HCT116 (cell line): ENCODE results near the gene MAP4K2. TPM values are rescaled to one million over a fixed set of nuclear protein-coding genes. Genes with fewer than 3 reads are reported as not detected.

Experiments
- ATAC-seq: fragments of 200-7000 bp; cut with Tn5 transposase; 2 replicates; pipeline ENCODE4 v1.9.1; 2020; ENCODE audit warnings: mild to moderate bottlenecking, moderate library complexity
- BruUV-seq: library from RNA; stranded (reverse); fragments of 400-500 nt; replicated peaks from 2 replicates; lab custom pipeline; 2021; lab: Mats Ljungman, UMichigan
- CTCF ChIA-PET: fragments of 300-600 bp; sonication (Branson Sonifier 250); formaldehyde crosslinking; loops from one replicate; lab custom pipeline; 2021; ENCODE audit warnings: antibody characterized with exemption; lab: Charles Lee
- POLR2A ChIA-PET: fragments of 300-600, 350-600 bp; sonication (Branson Sonifier 250); formaldehyde crosslinking; loops from one replicate; lab custom pipeline; 2021; ENCODE audit warnings: antibody characterized with exemption; lab: Charles Lee
- RAD21 ChIA-PET, 2 experiments: fragments of 300-600 bp; sonication (Branson Sonifier 250); formaldehyde crosslinking; loops; one replicate each; lab custom pipeline; 2023; ENCODE audit warnings: low total read pairs in 2 of 2; ENCODE audit not compliant: uncharacterized antibody in 2 of 2, unreplicated experiment in 2 of 2, low non-redundant PET in 1 of 2; lab: Charles Lee
- DNase-seq: peaks from one replicate; pipeline ENCODE4 v3.0.0-alpha.2; 2010; ENCODE audit warnings: low read depth, low spot score
- H2AFZ ChIP-seq: fragments of 200-600 bp; shearing (Covaris generic), sonication (generic); 2 replicates; pipeline ENCODE4 v1.6.1; 2017; ENCODE audit warnings: low read depth, mixed run types, mixed read lengths, antibody characterized with exemption, low read length; ENCODE audit not compliant: poor library complexity, severe bottlenecking
- H3K27ac ChIP-seq: 2 replicates; pipeline ENCODE4 v1.5.1; 2012; ENCODE audit warnings: low read depth, low read length
- H3K27me3 ChIP-seq: fragments of 200-600 bp; sonication (generic); 2 replicates; pipeline ENCODE4 v1.6.1; 2016; ENCODE audit warnings: mixed run types, low read length, mixed read lengths; ENCODE audit not compliant: insufficient read depth
- H3K36me3 ChIP-seq, 2 experiments: fragments of 200-500 bp in 1 of 2; fragments of 200-600 bp in 1 of 2; sonication (Bioruptor generic) in 1 of 2; sonication (generic) in 1 of 2; 2 replicates each; pipeline versions ENCODE4 v1.5.1 to v1.6.1; 2014 to 2016; ENCODE audit warnings: low read length in 2 of 2, inconsistent platforms in 1 of 2, mixed read lengths in 1 of 2, mixed run types in 1 of 2; ENCODE audit not compliant: insufficient read depth in 2 of 2, control insufficient read depth in 1 of 2
- H3K4me1 ChIP-seq, 2 experiments: fragments of 200-600 bp in 1 of 2; sonication (generic) in 1 of 2; 2 replicates each; pipeline versions ENCODE4 v1.5.1 to v1.6.1; 2012 to 2017; ENCODE audit warnings: low read length in 2 of 2, inconsistent platforms in 1 of 2, mild to moderate bottlenecking in 1 of 2, mixed read lengths in 1 of 2, mixed run types in 1 of 2, moderate library complexity in 1 of 2; ENCODE audit not compliant: insufficient read depth in 2 of 2, control insufficient read depth in 1 of 2
- H3K4me2 ChIP-seq: fragments of 200-600 bp; sonication (generic); 2 replicates; pipeline ENCODE4 v1.6.1; 2017; ENCODE audit warnings: mixed run types, low read length, mixed read lengths
- H3K4me3 ChIP-seq, 2 experiments: fragments of 200-600 bp in 1 of 2; sonication (generic) in 1 of 2; replicated peaks in 1 of 2; 2 replicates each; pipeline ENCODE4 v1.5.1; 2011 to 2016; ENCODE audit warnings: low read length in 2 of 2, control low read depth in 1 of 2, low read depth in 1 of 2, mild to moderate bottlenecking in 1 of 2, mixed read lengths in 1 of 2, mixed run types in 1 of 2
- H3K79me2 ChIP-seq: fragments of 200-600 bp; sonication (generic); 2 replicates; pipeline ENCODE4 v1.6.1; 2017; ENCODE audit warnings: mild to moderate bottlenecking, mixed run types, low read length, moderate library complexity, mixed read lengths; ENCODE audit not compliant: insufficient read depth
- H3K9ac ChIP-seq: fragments of 200-600 bp; sonication (generic); 2 replicates; pipeline ENCODE4 v1.6.1; 2016; ENCODE audit warnings: low read length, mixed read lengths
- H3K9me2 ChIP-seq: fragments of 200-600 bp; sonication (generic), shearing (Covaris generic); 2 replicates; pipeline ENCODE4 v1.6.1; 2017; ENCODE audit warnings: mixed run types, mild to moderate bottlenecking, moderate library complexity; ENCODE audit not compliant: insufficient read depth
- H3K9me3 ChIP-seq, 2 experiments: fragments of 200-500 bp in 1 of 2; fragments of 200-600 bp in 1 of 2; sonication (Bioruptor generic) in 1 of 2; sonication (generic) in 1 of 2; 2 replicates each; pipeline ENCODE4 v1.6.1; 2014 to 2017; ENCODE audit warnings: low read length in 2 of 2, mixed read lengths in 2 of 2, inconsistent platforms in 1 of 2, low read depth in 1 of 2, mild to moderate bottlenecking in 1 of 2, mixed run types in 1 of 2, moderate library complexity in 1 of 2; ENCODE audit not compliant: control insufficient read depth in 1 of 2, insufficient read depth in 1 of 2
- H4K20me1 ChIP-seq: fragments of 200-600 bp; sonication (generic), shearing (Covaris generic); 2 replicates; pipeline ENCODE4 v1.6.1; 2017; ENCODE audit warnings: mixed run types, mild to moderate bottlenecking, moderate library complexity; ENCODE audit not compliant: insufficient read depth
- ATF3 ChIP-seq: IDR thresholded peaks from 2 replicates; pipeline ENCODE4 v1.6.1; 2012
- CBX3 ChIP-seq: IDR thresholded peaks from 2 replicates; pipeline ENCODE4 v1.6.1; 2012; ENCODE audit warnings: low read depth
- CEBPB ChIP-seq: IDR thresholded peaks from 2 replicates; pipeline ENCODE4 v1.6.1; 2012; ENCODE audit warnings: low read depth
- CTCF ChIP-seq, 3 experiments: fragments of 200-600 bp in 1 of 3; sonication (generic) in 1 of 3; IDR thresholded peaks in 2 of 3; conservative IDR thresholded peaks in 1 of 3; 2 replicates each; pipeline ENCODE4 v1.5.1; 2012 to 2017; ENCODE audit warnings: low read depth in 2 of 3, low read length in 2 of 3, antibody characterized with exemption in 1 of 3, borderline replicate concordance in 1 of 3, control low read depth in 1 of 3, mild to moderate bottlenecking in 1 of 3, mixed read lengths in 1 of 3, mixed run types in 1 of 3, moderate library complexity in 1 of 3; ENCODE audit not compliant: insufficient read depth in 1 of 3
- EZH2phosphoT487 ChIP-seq: fragments of 200-600 bp; IDR thresholded peaks from 2 replicates; pipeline ENCODE4 v1.6.1; 2018; ENCODE audit warnings: antibody characterized with exemption, borderline replicate concordance
- FOSL1 ChIP-seq: IDR thresholded peaks from 2 replicates; pipeline ENCODE4 v1.6.1; 2012; ENCODE audit warnings: low read depth
- JUND ChIP-seq: IDR thresholded peaks from 2 replicates; pipeline ENCODE4 v1.6.1; 2012
- MAX ChIP-seq: IDR thresholded peaks from 2 replicates; pipeline ENCODE4 v1.6.1; 2012
- POLR2AphosphoS5 ChIP-seq: IDR thresholded peaks from 2 replicates; pipeline ENCODE4 v1.6.1; 2011; ENCODE audit warnings: mild to moderate bottlenecking, low read depth, low read length, moderate library complexity
- REST ChIP-seq: IDR thresholded peaks from 2 replicates; pipeline ENCODE4 v1.6.1; 2012; ENCODE audit warnings: low read depth
- SIN3A ChIP-seq: IDR thresholded peaks from 2 replicates; pipeline ENCODE4 v1.6.1; 2012; ENCODE audit warnings: low read depth
- SP1 ChIP-seq: IDR thresholded peaks from 2 replicates; pipeline ENCODE4 v1.6.1; 2012; ENCODE audit warnings: low read depth
- TCF7L2 ChIP-seq: IDR thresholded peaks from 2 replicates; pipeline ENCODE4 v1.7.0; 2011; ENCODE audit warnings: borderline replicate concordance, inconsistent platforms; ENCODE audit not compliant: insufficient read depth, insufficient read length; ENCODE audit errors: extremely low read depth
- ZBTB33 ChIP-seq: IDR thresholded peaks from 2 replicates; pipeline ENCODE4 v1.6.1; 2011; ENCODE audit warnings: mild to moderate bottlenecking, low read length, moderate library complexity; ENCODE audit not compliant: insufficient replicate concordance; ENCODE audit errors: extremely low read depth
- ZFX ChIP-seq: fragments of 450-650 bp; IDR thresholded peaks from 2 replicates; pipeline ENCODE4 v1.6.1; 2017
- intact Hi-C: fragments of 100-400 bp; cut with micrococcal nuclease; formaldehyde crosslinking; loops from 2 replicates; pipeline ENCODE4 v1.10.0; 2022
- total RNA-seq: library from RNA; stranded (reverse); gene quantifications from one replicate; pipeline ENCODE4 v1.2.1, GENCODE V29; 2021; ENCODE audit not compliant: unreplicated experiment

MAP4K2 gene
- total RNA-seq, 1 experiment from 2014 or later, result 44.2 TPM

- H3K4me2 ChIP-seq, result no peak overlapping the region
- H4K20me1 ChIP-seq, result no peaks in the 10 kb centered on the region
- BruUV-seq, result no TSS peak
- H3K9me2 ChIP-seq, result no peaks in the 10 kb centered on the region
- no peak for ATAC-seq
- POLR2A ChIA-PET, result no interaction called here
- no peak for DNase-seq
- no peaks in the 10 kb centered on the region for H3K27me3 ChIP-seq
- H3K36me3 ChIP-seq, result no peaks in the 10 kb centered on the region
- no peaks in the 10 kb centered on the region for H3K9me3 ChIP-seq
- CTCF ChIA-PET, result no interaction called here
- no peak overlapping the region for H3K9ac ChIP-seq
- no peak overlapping the region for H3K4me3 ChIP-seq
- H3K4me1 ChIP-seq, result peaks cover 0 to 8% of the 10 kb centered on the region in 2 experiments; a peak in 2 of 4 replicates
- no peak for TF ChIP-seq MAX
- no peak for TF ChIP-seq POLR2AphosphoS5
- no peak for TF ChIP-seq EZH2phosphoT487
- no peak for TF ChIP-seq REST
- no peak for TF ChIP-seq SIN3A
- no peak for TF ChIP-seq SP1
- no peak for TF ChIP-seq JUND
- TF ChIP-seq FOSL1, result no peak
- no peak for TF ChIP-seq CBX3
- no peak for TF ChIP-seq CEBPB
- TF ChIP-seq CTCF (IDR thresholded peaks at IDR 0.05 in 2 of 3, conservative IDR thresholded peaks at IDR 0.05 in 1 of 3; ENCODE audit: borderline replicate concordance in 1 of 3, insufficient read depth in 1 of 3, low read depth in 2 of 3, low read length in 2 of 3), result no peak
- no peak for TF ChIP-seq ZFX
- TF ChIP-seq ATF3, result no peak
- no peak for TF ChIP-seq ZBTB33
- no peak for TF ChIP-seq TCF7L2
- H2AFZ ChIP-seq, result no peak overlapping the region
- H3K27ac ChIP-seq, result no peak overlapping the region
- RAD21 ChIA-PET, result no interaction called here
- intact Hi-C loops, result no loop called here
- H3K79me2 ChIP-seq, result no peaks in the 10 kb centered on the region
These were observed 14.5 kb upstream of the MAP4K2 start for GRCh38 chr11:64817476-64817875.
